Epithelial cell of prostate (primary cell): ENCODE measurements around the gene BTBD10.

Experiments used
- DNase-seq: peaks from one replicate; pipeline ENCODE4 v3.0.0-alpha.2; 2011; ENCODE audit warnings: low read depth, low spot score
- H3K27ac ChIP-seq: fragments of 450-650 bp; 2 replicates; pipeline ENCODE4 v1.5.1; 2017; ENCODE audit warnings: mild to moderate bottlenecking

Gene BTBD10

DNA sequence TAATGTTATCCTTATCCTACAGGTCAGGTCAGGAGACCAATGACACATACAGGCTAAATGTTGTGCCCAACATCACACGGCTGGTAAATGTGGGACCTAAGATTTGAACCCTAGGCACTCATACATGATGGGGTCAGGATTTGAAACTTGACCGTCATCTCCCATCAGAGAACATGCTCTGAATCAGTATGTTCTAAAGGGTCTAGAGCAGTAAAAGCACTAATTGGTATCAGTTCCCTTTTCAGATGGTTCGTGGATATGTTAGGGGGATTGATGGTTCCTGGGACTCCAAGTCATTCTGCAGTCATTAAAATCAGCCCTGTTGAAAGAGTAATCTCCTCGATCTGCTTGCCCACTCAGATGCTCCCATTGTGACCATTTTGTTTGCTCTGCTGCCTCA is 120.0 kb downstream of the BTBD10 start:
- no peak overlapping the region for H3K27ac ChIP-seq

DNA sequence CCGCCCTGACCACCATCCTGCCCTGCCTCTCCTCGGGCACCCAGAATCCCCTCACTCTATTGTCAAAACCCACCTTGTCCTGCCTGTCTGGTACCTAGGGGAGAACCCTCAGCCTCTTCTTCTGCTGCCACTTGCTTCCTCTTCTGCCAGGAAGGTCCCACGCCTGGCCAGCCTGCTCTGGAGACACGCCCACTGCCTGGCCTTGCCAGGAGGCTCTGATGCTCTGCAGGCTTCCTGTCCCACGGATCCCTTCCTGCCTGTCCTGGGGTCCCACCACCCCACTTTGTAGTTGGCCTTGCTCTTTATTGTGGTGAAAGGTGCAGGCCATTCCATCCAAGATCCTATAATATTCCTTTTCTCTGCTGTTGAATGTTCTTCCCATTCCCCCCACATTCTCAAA is 122.0 kb downstream of the BTBD10 start:
- no peak overlapping the region for H3K27ac ChIP-seq
- no peak for DNase-seq

More for the DNA sequence above, 120.0 kb downstream of the BTBD10 start:
- no peak for DNase-seq

DNA sequence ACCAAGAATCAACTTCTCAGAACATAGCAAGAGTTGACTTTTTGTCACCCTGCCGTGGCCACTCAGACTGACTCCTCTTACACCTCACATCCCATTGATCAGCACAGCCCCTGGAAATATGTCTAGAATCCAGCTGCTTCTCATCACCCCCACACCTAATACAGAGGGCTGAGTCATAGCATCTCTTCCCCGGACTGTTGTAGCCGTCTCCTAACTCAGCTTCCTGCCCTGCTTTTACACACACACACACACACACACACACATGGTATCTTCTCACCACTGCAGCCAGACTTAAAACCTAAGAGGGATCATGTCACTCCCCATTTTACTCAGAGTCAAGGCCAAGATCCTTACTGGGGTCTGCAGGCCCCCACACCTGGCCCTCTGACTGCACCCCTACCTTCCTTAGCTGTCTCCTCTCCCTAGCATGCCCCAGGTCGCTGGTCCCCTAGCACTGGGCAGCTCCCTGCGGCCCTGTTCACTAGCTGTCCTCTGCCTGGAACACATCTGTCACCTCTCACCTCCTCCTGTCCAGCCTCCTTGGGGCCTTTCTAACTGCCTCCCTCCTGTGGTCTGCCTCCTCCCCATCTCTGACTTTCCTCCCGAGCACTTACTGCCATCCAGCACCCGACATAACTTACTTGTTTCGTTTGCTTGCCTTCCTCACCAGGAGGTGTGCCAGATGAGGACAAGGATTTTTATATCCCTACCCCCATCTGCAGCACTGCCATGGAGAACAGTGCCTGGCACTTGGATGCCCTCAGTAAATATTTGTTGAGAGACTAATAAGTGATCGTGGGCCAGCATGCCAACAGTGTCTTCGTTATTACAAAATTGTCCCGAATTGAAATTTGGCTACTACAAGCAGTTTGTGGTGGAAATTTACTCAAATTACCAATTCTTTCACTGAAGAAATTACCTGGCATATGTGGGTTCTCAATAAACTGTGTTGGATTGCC is 123.5 kb downstream of the BTBD10 start:
- DNase-seq: peak; percentile 64
- peak overlapping the region; percentile 80 for H3K27ac ChIP-seq

DNA sequence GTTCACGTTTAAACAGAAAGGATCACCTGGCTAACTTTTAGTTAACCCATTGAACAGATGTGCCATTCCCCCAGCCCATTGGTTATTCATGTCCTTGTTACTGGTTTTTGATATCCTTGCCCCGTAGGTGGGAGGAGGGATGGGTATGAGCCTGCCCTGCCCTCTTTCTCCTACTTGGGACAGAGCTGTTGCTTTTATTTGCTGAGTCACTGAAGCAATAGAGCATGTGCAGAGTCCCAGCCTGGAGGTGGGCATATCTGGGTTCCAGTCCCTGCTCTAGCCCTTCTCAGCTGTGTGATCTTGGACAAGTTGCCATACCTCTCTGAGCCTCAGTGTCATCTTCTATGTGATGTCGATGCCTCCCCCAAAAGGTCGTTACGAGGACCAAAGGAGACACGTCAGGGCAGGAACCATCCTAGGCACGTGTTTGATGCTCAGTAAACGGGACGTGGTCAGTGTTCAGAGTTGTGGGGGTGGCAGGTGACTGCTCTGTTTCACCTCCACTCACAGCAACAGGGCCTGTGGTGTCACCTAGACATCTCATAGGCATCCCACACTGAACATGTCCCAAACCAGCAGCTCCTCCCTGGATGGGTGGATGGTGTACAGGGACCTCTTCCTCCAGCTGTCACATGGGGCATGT is 124.5 kb downstream of the BTBD10 start:
- DNase-seq: no peak
- H3K27ac ChIP-seq: peak overlapping the region; percentile 80

DNA sequence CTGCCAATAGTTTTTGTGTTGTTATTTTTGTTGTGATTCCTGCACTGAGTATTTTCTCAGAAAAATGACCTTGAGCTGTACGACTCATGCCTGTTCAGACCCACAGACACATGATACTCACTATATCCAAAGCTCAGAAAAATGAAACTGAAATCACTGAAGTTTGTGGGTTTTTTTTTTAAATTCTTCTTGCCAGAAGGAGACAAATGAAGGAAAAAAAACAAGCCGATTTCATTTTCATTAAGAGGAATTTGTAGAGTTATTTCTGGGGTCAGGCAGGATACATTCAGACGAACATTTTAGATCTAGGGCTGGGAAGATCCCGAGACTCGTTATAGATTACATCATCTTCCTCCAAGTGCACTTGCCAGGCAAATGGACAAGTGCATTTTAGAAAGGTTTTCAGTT is 125.0 kb downstream of the BTBD10 start:
- peak overlapping the region; percentile 80 for H3K27ac ChIP-seq
- no peak for DNase-seq
